ENCODE results near the gene HNRNPUL2. TPM values are rescaled to one million over a fixed set of nuclear protein-coding genes. Genes with fewer than 3 reads are reported as not detected.

Gene HNRNPUL2
- total RNA-seq, 1 experiment from 2014 or later, result 62.9 TPM

DNA sequence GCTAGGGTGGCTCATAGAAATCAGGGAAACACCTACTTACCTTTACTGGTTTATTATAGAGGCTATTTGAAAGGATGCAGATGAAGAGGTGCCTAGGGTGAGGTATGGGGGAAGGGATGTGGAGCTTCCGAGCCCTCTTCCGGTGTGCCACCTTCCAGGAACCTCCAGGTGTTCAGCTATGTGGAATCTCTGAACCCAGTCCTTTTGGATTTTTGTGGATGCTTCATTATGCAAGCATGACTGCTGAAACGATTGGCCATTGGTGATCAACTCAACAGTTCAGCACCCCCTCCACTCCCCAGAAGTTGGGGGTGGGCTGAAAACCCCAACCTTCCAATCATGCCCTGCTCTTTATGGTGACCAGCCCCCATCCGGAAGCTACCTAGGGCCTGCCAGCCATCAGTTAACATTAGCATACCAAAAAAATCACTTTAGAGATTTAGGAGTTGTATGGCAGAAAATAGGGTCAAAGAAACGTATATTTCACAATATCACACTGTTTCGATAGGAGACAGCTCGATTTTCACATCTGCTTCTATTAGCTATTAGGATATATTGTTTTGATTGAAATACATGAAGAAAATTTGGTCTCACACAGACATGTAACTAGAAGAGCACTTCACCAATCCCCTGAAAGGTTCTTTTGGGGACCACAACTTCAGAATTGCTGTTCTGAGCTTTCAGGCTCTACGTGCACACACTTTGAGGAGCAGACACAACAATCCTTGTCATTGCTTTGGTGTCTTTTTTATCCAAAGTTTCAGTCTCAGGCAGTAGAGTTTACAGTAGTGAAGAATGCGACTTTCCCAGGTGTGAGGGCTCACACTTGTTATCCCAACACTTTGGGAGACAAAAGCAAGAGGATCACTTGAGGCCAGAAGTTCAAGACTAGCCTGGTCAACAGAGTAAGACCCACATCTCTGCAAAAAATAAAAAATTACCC, 30.9 kb upstream of the HNRNPUL2 start:
- no peak overlapping the region for H3K4me3 Mint-ChIP-seq (ENCODE audit: unreplicated experiment)
- peaks cover 13% of the 10 kb centered on the region for H3K4me1 Mint-ChIP-seq (ENCODE audit: low read depth, unreplicated experiment)
- H3K27me3 ChIP-seq (replicated peaks; ENCODE audit: control insufficient read depth, insufficient read depth, low read length), result no peaks in the 10 kb centered on the region

DNA sequence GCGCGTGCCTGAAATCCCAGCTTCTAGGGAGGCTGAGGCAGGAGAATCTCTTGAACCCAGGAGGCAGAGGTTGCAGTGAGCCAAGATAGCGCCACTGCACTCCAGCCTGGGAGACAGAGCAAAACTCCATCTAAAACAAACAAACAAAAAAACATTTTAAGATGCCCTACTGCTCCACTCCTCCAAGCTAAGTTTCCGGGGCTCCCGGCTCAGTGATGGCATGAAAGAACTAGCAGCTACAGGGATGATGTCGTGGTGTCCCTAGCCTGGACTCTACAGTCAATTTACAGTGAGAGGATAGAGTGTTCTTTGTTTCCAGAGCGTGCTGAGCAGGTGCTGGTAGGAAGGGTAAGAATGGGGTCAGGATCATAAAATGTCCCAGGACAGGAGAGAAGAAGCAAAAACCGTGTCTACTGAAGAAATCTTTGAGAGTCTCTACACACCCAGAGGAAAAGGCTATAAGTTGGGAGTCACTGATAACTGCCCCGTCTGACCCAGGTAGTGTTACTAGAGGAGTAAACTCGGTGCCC, 27.9 kb upstream of the HNRNPUL2 start:
- TF ChIP-seq CTCF (IDR thresholded peaks at IDR 0.05; ENCODE audit: insufficient read depth in 1 of 2, low read depth in 1 of 2, low read length in 1 of 2, severe bottlenecking in 1 of 2, unreplicated experiment in 1 of 2), result no peak
- Histone ChIP-seq H3K4me3 (ENCODE audit: low read depth, low read length) (no peak overlapping the region), H3K9me3 (no peaks in the 10 kb centered on the region), H3K4me1 (peaks cover 9% of the 10 kb centered on the region; the same call in 1 of the 2 replicates), H3K36me3 (ENCODE audit: control insufficient read depth, insufficient read depth, low read length) (peaks cover 3% of the 10 kb centered on the region), H3K27me3 (replicated peaks; ENCODE audit: control insufficient read depth, insufficient read depth, low read length) (no peaks in the 10 kb centered on the region)
- ChIA-PET POLR2A (interaction anchor here (0.6 to 2.1 kb wide), 2 partner anchors 27 to 614 kb away, joined by 7 to 71 read pairs; partner anchors contain the start of genes HNRNPUL2, SLC22A9 and TTC9C), CTCF (no interaction called here)
- H3K4me3 Mint-ChIP-seq (ENCODE audit: unreplicated experiment), result peak overlapping the region; percentile 97
- intact Hi-C loops (cut with micrococcal nuclease; ENCODE audit: unreplicated experiment), result no loop called here
- BruUV-seq (replicated peaks), result TSS peak; percentile 52
- no peak overlapping the region for H3K27ac Mint-ChIP-seq (ENCODE audit: unreplicated experiment)
- H3K27me3 Mint-ChIP-seq (ENCODE audit: insufficient read depth, unreplicated experiment), result no peaks in the 10 kb centered on the region
- no peaks in the 10 kb centered on the region for H3K9me3 Mint-ChIP-seq (ENCODE audit: unreplicated experiment)
- no peak for DNase-seq
- H3K36me3 Mint-ChIP-seq (ENCODE audit: insufficient read depth, unreplicated experiment), result peaks cover 23% of the 10 kb centered on the region
- no peaks in the 10 kb centered on the region for H3K4me1 Mint-ChIP-seq (ENCODE audit: low read depth, unreplicated experiment)

More for the DNA sequence above, 30.9 kb upstream of the HNRNPUL2 start:
- H3K27me3 Mint-ChIP-seq (ENCODE audit: insufficient read depth, unreplicated experiment), result no peaks in the 10 kb centered on the region
- Histone ChIP-seq H3K36me3 (ENCODE audit: control insufficient read depth, insufficient read depth, low read length) (no peaks in the 10 kb centered on the region), H3K4me1 (peaks cover 13% of the 10 kb centered on the region; the same call in 1 of the 2 replicates), H3K9me3 (no peaks in the 10 kb centered on the region), H3K4me3 (ENCODE audit: low read depth, low read length) (no peak overlapping the region)
- no peak overlapping the region for H3K27ac Mint-ChIP-seq (ENCODE audit: unreplicated experiment)
- intact Hi-C loops (cut with micrococcal nuclease; ENCODE audit: unreplicated experiment), result no loop called here
- no peak for DNase-seq
- ChIA-PET POLR2A (interaction anchor here (0.9 kb wide), 1 partner anchor 31 kb away, joined by 5 read pairs; the partner anchor contains the start of gene HNRNPUL2), CTCF (interaction anchor here (1.1 kb wide), 1 partner anchor 13 kb away, joined by 5 read pairs; the partner anchor contains the start of gene TAF6L)
- BruUV-seq (replicated peaks), result no TSS peak
- TF ChIP-seq CTCF (IDR thresholded peaks at IDR 0.05; ENCODE audit: insufficient read depth in 1 of 2, low read depth in 1 of 2, low read length in 1 of 2, severe bottlenecking in 1 of 2, unreplicated experiment in 1 of 2), result no peak
- H3K36me3 Mint-ChIP-seq (ENCODE audit: insufficient read depth, unreplicated experiment), result peaks cover 28% of the 10 kb centered on the region
- H3K9me3 Mint-ChIP-seq (ENCODE audit: unreplicated experiment), result no peaks in the 10 kb centered on the region
